Measurements from ENCODE around the gene COMMD3. TPM values are rescaled to one million over a fixed set of nuclear protein-coding genes. Genes with fewer than 3 reads are reported as not detected.

Gene COMMD3
- total RNA-seq, 4 donors from 2014 or later: 29.9 to 41.3 (median 31.4) TPM

DNA sequence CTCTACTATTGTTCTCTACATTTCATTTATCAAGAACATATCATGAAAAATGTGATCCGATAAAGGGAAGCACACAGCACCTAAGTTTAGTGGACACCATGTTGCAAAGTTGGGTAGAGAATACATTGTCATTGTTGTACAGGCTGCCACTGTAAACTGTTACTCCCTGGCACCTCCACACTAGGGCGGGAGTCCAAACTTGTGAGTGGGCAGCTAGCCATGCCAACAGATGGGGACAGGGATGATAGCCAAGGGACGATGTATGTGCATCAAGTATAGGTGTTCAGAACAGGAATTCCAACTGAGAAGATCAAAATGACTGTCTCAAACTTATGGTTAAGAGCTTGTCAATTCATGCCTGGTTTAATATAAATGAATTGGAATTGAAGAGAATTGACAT is 31.1 kb upstream of the COMMD3 start:
- 81 to 93% methylated on average over 3 of the region's 3 CpGs for WGBS, 2 donors
- intact Hi-C loops (cut with DNase I): no loop called here
- no peak for DNase-seq

DNA sequence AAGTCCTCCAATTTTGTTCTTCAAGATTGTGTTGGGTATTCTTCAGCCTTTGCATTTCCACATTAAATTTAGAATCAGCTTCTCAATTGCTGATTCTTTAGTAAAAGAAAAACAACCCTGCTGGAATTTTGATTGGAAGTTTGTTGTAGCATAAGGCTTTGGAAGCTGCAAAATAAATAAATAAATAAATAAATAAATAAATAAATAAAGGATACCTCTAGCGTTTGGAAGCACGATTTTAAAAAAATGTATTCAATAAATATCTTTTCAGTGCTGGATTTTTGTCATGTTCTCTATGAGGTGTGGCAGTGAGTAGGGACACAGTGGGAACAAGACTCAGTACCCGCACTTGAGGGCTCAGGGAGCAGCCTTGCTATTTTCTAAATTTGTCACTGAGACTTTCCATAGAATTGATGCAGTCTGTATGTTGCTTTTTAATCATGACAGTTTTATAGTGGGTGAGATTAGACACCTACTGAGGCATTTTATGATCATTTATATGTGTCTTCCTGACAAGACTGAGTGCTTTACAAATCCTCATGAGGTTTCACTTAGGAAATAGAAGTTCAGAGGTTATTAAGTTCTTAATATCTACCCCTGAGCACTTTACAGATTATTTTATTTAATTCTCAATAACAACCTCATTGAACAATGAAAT is 22.3 kb upstream of the COMMD3 start:
- H3K27me3 ChIP-seq: no peaks in the 10 kb centered on the region
- no peaks in the 10 kb centered on the region for H3K4me1 ChIP-seq
- no peak for DNase-seq
- 92 to 93% methylated on average over 3 of the region's 3 CpGs for WGBS, 2 donors
- no peak overlapping the region for H3K4me3 ChIP-seq (replicated peaks in 1 of 3)
- intact Hi-C loops (cut with DNase I): no loop called here
- no peaks in the 10 kb centered on the region for H3K9me3 ChIP-seq
- no peaks in the 10 kb centered on the region for H3K36me3 ChIP-seq
- TF ChIP-seq POLR2A (IDR thresholded peaks at IDR 0.05): no peak
- TF ChIP-seq, protein P1, sequence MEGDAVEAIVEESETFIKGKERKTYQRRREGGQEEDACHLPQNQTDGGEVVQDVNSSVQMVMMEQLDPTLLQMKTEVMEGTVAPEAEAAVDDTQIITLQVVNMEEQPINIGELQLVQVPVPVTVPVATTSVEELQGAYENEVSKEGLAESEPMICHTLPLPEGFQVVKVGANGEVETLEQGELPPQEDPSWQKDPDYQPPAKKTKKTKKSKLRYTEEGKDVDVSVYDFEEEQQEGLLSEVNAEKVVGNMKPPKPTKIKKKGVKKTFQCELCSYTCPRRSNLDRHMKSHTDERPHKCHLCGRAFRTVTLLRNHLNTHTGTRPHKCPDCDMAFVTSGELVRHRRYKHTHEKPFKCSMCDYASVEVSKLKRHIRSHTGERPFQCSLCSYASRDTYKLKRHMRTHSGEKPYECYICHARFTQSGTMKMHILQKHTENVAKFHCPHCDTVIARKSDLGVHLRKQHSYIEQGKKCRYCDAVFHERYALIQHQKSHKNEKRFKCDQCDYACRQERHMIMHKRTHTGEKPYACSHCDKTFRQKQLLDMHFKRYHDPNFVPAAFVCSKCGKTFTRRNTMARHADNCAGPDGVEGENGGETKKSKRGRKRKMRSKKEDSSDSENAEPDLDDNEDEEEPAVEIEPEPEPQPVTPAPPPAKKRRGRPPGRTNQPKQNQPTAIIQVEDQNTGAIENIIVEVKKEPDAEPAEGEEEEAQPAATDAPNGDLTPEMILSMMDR (IDR thresholded peaks at IDR 0.05): no peak
- H3K27ac ChIP-seq: no peak overlapping the region

More for the DNA sequence above, 31.1 kb upstream of the COMMD3 start:
- H3K36me3 ChIP-seq: no peaks in the 10 kb centered on the region
- H3K9me3 ChIP-seq: no peaks in the 10 kb centered on the region
- TF ChIP-seq, protein P1 (IDR thresholded peaks at IDR 0.05): no peak
- no peak for TF ChIP-seq POLR2A (IDR thresholded peaks at IDR 0.05)
- H3K4me1 ChIP-seq: no peaks in the 10 kb centered on the region
- no peak overlapping the region for H3K27ac ChIP-seq
- H3K27me3 ChIP-seq: no peaks in the 10 kb centered on the region
- no peak overlapping the region for H3K4me3 ChIP-seq (replicated peaks in 1 of 3)

DNA sequence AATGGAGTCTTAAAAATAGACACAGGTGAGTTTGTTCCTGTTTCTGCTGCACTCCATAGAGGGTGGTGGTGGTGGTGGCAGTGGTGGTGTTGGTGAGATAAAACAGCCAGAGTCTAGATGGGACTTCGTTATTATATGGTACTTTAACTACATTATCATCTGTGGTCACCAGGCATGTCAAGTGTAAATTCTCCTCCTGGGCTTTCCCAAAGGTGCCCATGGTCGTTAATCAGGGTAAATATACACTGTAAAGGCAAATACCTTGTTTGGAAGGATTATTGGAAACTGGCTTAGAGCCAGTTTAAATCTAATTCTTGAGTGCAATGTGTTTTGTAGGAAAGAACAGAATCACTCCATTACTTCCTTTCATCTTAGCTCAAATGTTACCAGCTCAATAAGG is 21.5 kb upstream of the COMMD3 start:
- Histone ChIP-seq H3K27me3 (no peaks in the 10 kb centered on the region), H3K4me1 (no peaks in the 10 kb centered on the region), H3K36me3 (no peaks in the 10 kb centered on the region), H3K9me3 (no peaks in the 10 kb centered on the region), H3K27ac (no peak overlapping the region), H3K4me3 (replicated peaks in 1 of 3) (no peak overlapping the region)
- 39 to 50% methylated on average over 2 of the region's 2 CpGs for WGBS, 2 donors
- DNase-seq: no peak
- intact Hi-C loops (cut with DNase I): no loop called here
- TF ChIP-seq POLR2A (IDR thresholded peaks at IDR 0.05): no peak
- TF ChIP-seq, protein P1 (IDR thresholded peaks at IDR 0.05): no peak

DNA sequence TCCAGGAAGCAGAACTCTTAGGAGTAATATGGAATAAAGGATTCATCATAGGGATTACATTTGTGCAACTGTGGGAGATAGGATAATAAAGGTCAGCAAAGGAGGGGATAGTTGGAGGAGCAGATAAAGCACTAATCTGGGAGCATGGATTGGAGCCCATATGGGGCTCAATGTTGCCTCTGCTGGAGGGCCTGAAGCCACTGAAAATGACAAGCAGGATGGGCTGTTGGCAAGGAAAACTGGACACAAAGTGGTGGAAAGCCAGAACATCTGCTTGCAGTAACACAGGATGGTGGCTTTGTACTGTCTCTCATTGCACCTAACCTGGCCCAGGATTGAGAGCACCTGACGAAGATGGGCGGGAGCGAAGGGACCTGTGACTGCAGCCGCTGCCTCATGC is 15.0 kb upstream of the COMMD3 start:
- TF ChIP-seq, protein P1 (IDR thresholded peaks at IDR 0.05): no peak
- Histone ChIP-seq H3K27me3 (no peaks in the 10 kb centered on the region), H3K36me3 (no peaks in the 10 kb centered on the region), H3K27ac (no peak overlapping the region), H3K4me3 (replicated peaks in 1 of 3) (no peak overlapping the region), H3K4me1 (no peaks in the 10 kb centered on the region), H3K9me3 (no peaks in the 10 kb centered on the region)
- no peak for DNase-seq
- 97 to 100% methylated on average over 4 of the region's 4 CpGs for WGBS, 2 donors
- intact Hi-C loops (cut with DNase I): loop anchor here (10.0 kb wide), 1 partner anchor 56 kb away; no protein-coding TSS in a partner anchor

DNA sequence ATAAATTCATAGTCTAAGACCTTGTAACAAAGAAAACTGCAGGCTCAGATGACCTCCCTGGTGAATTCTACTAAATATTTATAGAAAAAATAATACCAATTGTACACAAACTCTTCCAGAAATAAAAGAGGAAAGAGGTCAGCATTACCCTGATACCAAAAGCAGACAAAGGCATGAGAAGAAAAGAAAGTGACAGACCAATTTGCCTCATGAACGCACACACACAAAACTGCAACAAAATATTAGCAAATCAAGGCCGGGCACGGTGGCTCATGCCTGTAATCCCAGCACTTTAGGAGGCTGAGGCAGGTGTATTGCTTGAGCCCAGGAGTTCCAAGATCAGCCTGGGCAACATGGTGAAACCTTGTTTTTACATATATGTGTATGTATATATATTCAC is 12.7 kb upstream of the COMMD3 start:
- no peaks in the 10 kb centered on the region for H3K27me3 ChIP-seq
- no peak for DNase-seq
- H3K4me3 ChIP-seq (replicated peaks in 1 of 3): no peak overlapping the region
- TF ChIP-seq, protein P1 (IDR thresholded peaks at IDR 0.05): no peak
- TF ChIP-seq POLR2A (IDR thresholded peaks at IDR 0.05): no peak
- no peaks in the 10 kb centered on the region for H3K9me3 ChIP-seq
- H3K27ac ChIP-seq: no peak overlapping the region
- intact Hi-C loops (cut with DNase I): loop anchor here (10.0 kb wide), 1 partner anchor 59 kb away; no protein-coding TSS in a partner anchor
- WGBS, 2 donors: 96 to 98% methylated on average over 3 of the region's 3 CpGs
- H3K36me3 ChIP-seq: no peaks in the 10 kb centered on the region
- H3K4me1 ChIP-seq: no peaks in the 10 kb centered on the region

All from thyroid gland (tissue), 4 donors.